Astrocyte (in vitro differentiated cells and primary cell): ENCODE measurements around the gene PLEKHG5.

Experiments used
- EZH2 ChIP-seq: IDR thresholded peaks from 2 replicates; pipeline ENCODE4 v1.6.1; 2012; ENCODE audit warnings: mild to moderate bottlenecking, low read length, inconsistent platforms; ENCODE audit not compliant: insufficient read depth
- TF ChIP-seq, protein P1 (sequence below): IDR thresholded peaks from 2 replicates; pipeline ENCODE4 v1.5.1; 2011; ENCODE audit warnings: low read depth, mild to moderate bottlenecking, inconsistent platforms, low read length, moderate library complexity; ENCODE audit not compliant: insufficient read depth

DNA sequence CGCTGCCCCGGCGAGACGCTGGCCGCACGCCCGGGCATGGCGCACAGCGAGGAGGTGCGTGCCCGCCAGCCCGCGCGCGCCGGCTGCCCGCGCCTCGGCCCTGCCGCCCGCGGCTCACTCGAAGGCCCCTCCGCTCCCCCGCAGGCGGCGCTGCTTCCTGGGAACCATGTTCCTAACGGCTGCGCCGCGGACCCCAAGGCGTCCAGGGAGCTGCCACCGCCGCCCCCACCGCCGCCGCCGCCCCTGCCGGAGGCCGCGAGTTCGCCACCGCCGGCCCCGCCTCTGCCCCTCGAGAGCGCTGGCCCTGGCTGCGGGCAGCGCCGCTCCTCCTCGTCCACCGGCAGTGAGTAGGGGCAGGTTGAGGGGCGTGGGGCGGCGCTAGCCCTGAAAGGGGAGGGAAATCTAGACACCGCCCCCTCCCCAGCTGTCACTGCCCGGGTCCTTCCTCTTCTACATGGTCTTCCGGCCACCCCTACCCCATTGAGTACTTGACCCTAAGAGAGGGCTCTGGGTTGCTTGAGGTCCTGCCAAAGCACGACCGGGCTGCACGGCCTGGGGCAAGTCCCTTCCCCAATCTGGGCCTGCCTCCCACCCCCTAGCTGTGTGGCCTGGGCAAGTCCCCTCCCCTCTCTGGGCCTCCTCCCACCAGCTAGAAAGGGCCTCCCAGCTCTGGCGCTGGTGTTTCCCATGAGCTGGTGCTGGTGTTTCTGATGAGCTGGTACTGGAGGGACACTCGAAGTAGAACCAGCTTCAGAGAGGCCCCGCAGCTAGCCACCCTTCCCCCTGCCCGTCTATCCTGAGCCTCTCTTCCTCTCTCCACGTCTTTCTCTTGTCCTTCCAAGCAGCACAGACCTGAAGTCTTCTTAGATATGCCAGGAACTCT, 42.5 kb downstream of the PLEKHG5 start:
- TF ChIP-seq, protein P1, sequence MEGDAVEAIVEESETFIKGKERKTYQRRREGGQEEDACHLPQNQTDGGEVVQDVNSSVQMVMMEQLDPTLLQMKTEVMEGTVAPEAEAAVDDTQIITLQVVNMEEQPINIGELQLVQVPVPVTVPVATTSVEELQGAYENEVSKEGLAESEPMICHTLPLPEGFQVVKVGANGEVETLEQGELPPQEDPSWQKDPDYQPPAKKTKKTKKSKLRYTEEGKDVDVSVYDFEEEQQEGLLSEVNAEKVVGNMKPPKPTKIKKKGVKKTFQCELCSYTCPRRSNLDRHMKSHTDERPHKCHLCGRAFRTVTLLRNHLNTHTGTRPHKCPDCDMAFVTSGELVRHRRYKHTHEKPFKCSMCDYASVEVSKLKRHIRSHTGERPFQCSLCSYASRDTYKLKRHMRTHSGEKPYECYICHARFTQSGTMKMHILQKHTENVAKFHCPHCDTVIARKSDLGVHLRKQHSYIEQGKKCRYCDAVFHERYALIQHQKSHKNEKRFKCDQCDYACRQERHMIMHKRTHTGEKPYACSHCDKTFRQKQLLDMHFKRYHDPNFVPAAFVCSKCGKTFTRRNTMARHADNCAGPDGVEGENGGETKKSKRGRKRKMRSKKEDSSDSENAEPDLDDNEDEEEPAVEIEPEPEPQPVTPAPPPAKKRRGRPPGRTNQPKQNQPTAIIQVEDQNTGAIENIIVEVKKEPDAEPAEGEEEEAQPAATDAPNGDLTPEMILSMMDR, result no peak
- no peak for TF ChIP-seq EZH2
